ENCODE measurements around the gene SAE1. TPM values are rescaled to one million over a fixed set of nuclear protein-coding genes. Genes with fewer than 3 reads are reported as not detected.

Gene SAE1
- total and polyA plus RNA-seq, 2 donors from 2014 or later = 39.5 to 49.4 TPM

DNA sequence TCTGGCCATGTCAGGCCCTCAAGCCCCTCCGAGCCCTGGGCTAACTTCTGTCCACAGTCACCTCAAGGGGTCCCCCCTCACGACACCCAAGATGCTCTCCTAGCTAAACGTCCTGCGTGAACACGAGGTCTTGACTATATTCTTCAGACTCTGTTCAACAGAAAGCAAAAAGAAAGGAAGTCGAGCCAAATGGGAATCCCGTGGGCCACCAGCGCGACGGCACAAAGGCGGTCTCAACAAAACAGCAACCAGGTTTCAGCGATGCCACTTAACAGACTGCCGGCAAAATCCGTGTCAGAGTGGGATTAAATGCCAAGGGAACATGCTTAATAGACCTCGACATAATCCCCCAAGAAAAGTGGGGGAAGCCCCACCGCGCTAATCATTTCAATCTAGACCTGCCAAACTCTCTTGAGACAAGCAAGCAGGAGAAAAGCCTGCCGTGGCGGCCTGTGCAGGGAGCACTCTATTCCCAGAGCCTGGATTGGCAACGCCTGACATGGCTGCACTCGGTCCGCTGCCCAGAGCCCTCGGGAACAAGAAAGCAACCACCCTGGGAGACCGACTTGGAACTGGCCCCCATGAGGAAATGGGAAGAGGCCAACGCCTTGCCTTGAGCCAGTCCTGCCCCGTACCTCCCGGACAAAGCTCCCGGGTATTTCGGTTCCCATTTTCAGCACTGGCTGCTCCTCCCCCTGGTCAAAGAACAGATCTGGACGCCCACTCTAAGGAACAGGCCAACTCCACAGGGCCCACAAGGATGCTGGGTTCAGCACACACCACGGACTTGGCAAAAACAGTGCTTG lies 33.0 kb upstream of the SAE1 start:
- FAIRE-seq = no peak

DNA sequence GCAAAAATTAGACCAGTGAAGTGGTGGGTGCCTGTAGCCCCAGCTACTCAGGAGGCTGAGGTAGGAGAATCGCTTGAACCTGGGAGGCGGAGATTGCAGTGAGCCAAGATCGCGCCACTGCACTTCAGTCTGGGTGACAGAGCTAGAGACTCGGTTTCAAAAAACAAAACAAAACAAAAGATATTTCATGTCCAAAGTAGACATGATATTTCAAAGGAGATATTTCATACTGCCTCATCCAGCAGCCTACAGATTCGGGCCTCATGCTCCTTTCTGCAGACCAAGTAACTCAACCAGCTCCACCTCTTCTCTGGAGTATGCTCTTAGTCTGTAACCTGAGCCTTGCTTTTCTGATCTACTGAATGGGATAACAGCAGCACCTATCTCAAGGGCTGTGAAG lies 32.0 kb upstream of the SAE1 start:
- no peak overlapping the region for H3K27ac ChIP-seq (ENCODE audit: low read depth in 2 of 2, low read length in 2 of 2)
- FAIRE-seq (no peak), DNase-seq (no peak)
- intact Hi-C loops (cut with DNase I) = no loop called here
- H3K27me3 ChIP-seq (ENCODE audit: control insufficient read depth, insufficient read depth, low read length) = no peaks in the 10 kb centered on the region
- no peaks in the 10 kb centered on the region for H3K9me3 ChIP-seq (ENCODE audit: control insufficient read depth in 2 of 3, insufficient read depth in 1 of 3, low read length in 3 of 3)
- no peak overlapping the region for H3K9ac ChIP-seq (ENCODE audit: low read length in 3 of 3)
- TF ChIP-seq, protein P1, sequence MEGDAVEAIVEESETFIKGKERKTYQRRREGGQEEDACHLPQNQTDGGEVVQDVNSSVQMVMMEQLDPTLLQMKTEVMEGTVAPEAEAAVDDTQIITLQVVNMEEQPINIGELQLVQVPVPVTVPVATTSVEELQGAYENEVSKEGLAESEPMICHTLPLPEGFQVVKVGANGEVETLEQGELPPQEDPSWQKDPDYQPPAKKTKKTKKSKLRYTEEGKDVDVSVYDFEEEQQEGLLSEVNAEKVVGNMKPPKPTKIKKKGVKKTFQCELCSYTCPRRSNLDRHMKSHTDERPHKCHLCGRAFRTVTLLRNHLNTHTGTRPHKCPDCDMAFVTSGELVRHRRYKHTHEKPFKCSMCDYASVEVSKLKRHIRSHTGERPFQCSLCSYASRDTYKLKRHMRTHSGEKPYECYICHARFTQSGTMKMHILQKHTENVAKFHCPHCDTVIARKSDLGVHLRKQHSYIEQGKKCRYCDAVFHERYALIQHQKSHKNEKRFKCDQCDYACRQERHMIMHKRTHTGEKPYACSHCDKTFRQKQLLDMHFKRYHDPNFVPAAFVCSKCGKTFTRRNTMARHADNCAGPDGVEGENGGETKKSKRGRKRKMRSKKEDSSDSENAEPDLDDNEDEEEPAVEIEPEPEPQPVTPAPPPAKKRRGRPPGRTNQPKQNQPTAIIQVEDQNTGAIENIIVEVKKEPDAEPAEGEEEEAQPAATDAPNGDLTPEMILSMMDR (IDR thresholded peaks at IDR 0.05; ENCODE audit: borderline replicate concordance, extremely low read depth, insufficient read depth) = no peak
- H3K4me3 ChIP-seq (ENCODE audit: low read length in 3 of 3) = no peak overlapping the region
- peaks cover 0 to 3% (median 0%) of the 10 kb centered on the region in 3 donors for H3K36me3 ChIP-seq (ENCODE audit: control insufficient read depth in 2 of 3, insufficient read depth in 3 of 3, low read length in 3 of 3)
- H3K4me1 ChIP-seq (ENCODE audit: control insufficient read depth in 2 of 3, insufficient read depth in 2 of 3, low read depth in 1 of 3, low read length in 3 of 3) = peaks cover 0 to 19% (median 8%) of the 10 kb centered on the region in 3 donors

More for the DNA sequence above, 33.0 kb upstream of the SAE1 start:
- H3K27me3 ChIP-seq (ENCODE audit: control insufficient read depth, insufficient read depth, low read length) = no peaks in the 10 kb centered on the region
- TF ChIP-seq, protein P1 (IDR thresholded peaks at IDR 0.05; ENCODE audit: borderline replicate concordance, extremely low read depth, insufficient read depth) = no peak
- intact Hi-C loops (cut with DNase I) = no loop called here
- peak in 1 of 5 donors; percentile 78 for DNase-seq
- H3K4me1 ChIP-seq (ENCODE audit: control insufficient read depth in 2 of 3, insufficient read depth in 2 of 3, low read depth in 1 of 3, low read length in 3 of 3) = peaks cover 0 to 19% (median 8%) of the 10 kb centered on the region in 3 donors
- H3K27ac ChIP-seq (ENCODE audit: low read depth in 2 of 2, low read length in 2 of 2) = peak overlapping the region; percentile 26 to 53
- H3K9ac ChIP-seq (ENCODE audit: low read length in 3 of 3) = no peak overlapping the region
- peaks cover 0 to 3% (median 0%) of the 10 kb centered on the region in 3 donors for H3K36me3 ChIP-seq (ENCODE audit: control insufficient read depth in 2 of 3, insufficient read depth in 3 of 3, low read length in 3 of 3)
- H3K4me3 ChIP-seq (ENCODE audit: low read length in 3 of 3) = no peak overlapping the region
- H3K9me3 ChIP-seq (ENCODE audit: control insufficient read depth in 2 of 3, insufficient read depth in 1 of 3, low read length in 3 of 3) = no peaks in the 10 kb centered on the region

DNA sequence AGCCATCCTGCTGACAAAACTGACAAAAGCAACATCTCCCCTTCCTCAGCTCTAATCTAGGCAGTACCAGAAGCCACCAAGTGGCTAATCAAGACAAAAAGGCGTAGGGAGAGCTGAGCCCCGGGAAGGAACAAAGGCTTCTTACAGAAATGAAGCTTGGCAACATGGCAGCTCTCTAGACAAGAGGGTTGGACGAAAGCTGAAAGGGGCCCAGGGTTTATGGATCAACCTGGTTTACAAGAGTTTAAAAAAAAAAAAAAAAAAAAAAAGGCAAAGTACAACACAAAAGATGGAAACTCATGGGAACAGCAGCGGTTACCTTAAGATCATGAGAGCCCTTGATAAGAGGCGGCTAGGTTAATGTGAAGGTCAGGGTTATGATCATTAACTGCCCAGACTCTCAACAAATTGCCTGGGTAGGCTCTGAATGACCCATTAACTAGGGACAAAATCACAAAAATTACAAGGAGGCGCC lies 31.0 kb upstream of the SAE1 start:
- TF ChIP-seq, protein P1 (IDR thresholded peaks at IDR 0.05; ENCODE audit: borderline replicate concordance, extremely low read depth, insufficient read depth) = no peak
- FAIRE-seq (no peak), DNase-seq (no peak)
- intact Hi-C loops (cut with DNase I) = no loop called here
- Histone ChIP-seq H3K4me3 (ENCODE audit: low read length in 3 of 3) (no peak overlapping the region), H3K4me1 (ENCODE audit: control insufficient read depth in 2 of 3, insufficient read depth in 2 of 3, low read depth in 1 of 3, low read length in 3 of 3) (peaks cover 0 to 19% (median 8%) of the 10 kb centered on the region in 3 donors), H3K9me3 (ENCODE audit: control insufficient read depth in 2 of 3, insufficient read depth in 1 of 3, low read length in 3 of 3) (no peaks in the 10 kb centered on the region), H3K27ac (ENCODE audit: low read depth in 2 of 2, low read length in 2 of 2) (no peak overlapping the region), H3K27me3 (ENCODE audit: control insufficient read depth, insufficient read depth, low read length) (no peaks in the 10 kb centered on the region), H3K9ac (ENCODE audit: low read length in 3 of 3) (no peak overlapping the region), H3K36me3 (ENCODE audit: control insufficient read depth in 2 of 3, insufficient read depth in 3 of 3, low read length in 3 of 3) (no peaks in the 10 kb centered on the region)

Measured in kidney (tissue), 14 donors.